GM15510 (cell line): Measurements from ENCODE around the gene HIBADH.

Experiments used
- POLR2A ChIP-seq: IDR thresholded peaks from 3 replicates; pipeline ENCODE4 v1.6.1; 2011; ENCODE audit warnings: borderline replicate concordance; ENCODE audit not compliant: insufficient read length; ENCODE audit errors: extremely low read depth

The HIBADH gene

DNA sequence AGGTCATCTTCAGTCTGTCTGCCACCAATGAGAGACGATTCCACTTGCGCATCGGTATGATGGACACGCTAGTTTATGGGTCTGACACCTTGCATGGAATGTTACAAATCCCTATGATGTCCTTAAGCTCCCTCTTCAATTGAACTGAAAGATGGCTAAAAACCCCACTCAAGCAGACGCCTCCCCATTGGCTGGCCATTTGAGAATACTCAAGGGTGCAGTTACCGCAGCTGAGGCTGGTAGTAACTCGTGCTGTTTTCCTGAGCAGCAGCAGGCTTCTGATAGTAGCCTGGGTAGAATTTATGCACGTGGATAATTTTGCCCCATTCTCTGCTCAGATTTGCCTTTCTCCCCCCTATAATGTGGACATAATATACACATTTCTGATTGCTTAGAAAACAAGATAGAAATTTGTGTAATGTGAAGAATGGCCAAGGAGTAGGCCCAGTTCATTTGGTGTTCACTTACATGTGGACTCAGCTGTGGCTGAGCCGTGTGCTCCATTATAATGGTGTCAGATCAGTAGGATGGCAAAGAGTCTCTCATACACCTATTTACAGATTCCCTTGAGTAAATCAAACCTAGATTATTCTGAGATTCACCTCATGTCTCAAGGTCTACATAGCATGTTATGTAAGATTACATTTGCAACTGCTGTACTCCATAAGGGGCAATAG, 142.8 kb downstream of the HIBADH start:
- TF ChIP-seq POLR2A = no peak

- no peak for TF ChIP-seq POLR2A
Measured at GRCh38 chr7:27518561-27519350, 143.9 kb downstream of the HIBADH start.

GRCh38 chr7:27516421-27516820, 146.3 kb downstream of the HIBADH start:
- no peak for TF ChIP-seq POLR2A

DNA sequence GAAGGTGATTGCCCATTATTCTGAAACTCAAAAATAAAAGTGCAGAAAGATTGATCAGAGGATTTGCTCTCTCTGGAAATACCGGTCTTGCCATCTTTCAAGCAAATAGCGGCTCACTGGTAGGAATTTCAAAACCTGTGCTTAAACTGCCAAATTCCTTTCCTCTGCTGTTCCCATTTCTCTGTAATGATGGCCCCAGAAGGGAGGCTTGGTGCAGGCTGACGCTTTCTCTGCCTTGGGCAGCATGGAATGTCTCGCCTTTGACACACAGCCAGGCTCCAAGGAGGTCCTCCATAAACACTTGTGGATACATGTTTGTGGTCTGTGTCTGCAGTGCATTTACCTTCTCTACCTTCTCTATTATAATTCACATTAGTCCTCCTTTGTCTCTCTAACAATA, 146.8 kb downstream of the HIBADH start:
- TF ChIP-seq POLR2A = no peak

DNA sequence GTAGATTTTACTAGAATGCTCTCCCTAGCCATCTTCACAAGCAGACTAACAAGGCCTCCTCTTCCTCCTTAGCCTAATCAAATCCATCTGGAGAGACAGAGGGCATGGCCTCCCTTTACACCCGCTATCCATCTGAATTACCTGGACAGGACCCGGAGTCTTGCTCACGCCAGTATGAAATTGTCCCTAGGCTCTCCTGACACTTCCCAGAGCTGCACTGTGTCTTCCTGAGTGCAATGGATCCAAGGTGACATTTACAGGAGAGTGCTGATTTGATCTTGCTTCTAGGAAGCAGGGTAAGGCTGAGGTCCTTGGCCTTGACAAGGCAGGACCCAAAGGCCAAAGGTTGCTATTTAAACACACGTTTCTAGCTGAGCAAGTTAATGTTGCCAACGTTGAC, 147.8 kb downstream of the HIBADH start:
- TF ChIP-seq POLR2A = no peak

- no peak for TF ChIP-seq POLR2A
Measured at GRCh38 chr7:27513885-27514284, 148.8 kb downstream of the HIBADH start.

- TF ChIP-seq POLR2A = no peak
Measured at GRCh38 chr7:27510541-27510940, 152.1 kb downstream of the HIBADH start.

GRCh38 chr7:27501001-27501400, 161.7 kb downstream of the HIBADH start:
- no peak for TF ChIP-seq POLR2A

DNA sequence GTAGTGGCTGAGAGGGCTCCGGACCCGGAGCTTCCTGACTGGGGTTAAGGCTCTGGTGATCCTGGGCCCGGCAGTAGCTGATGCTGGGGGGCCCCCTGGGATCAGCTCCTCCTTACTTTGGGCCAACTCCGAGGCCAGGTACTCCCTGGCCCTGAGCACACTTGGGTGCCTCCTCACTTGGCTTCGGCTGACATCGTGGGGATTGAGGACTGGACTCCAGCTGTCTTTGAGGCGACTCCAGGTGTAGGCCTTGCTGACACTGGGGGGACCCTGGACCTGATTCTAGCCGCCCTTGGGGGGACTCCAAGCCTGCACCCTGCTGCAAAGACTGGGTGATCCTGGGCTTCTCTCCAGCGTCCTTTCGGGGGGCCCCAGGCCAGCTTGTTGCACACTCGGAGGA, 170.5 kb downstream of the HIBADH start:
- TF ChIP-seq POLR2A = no peak

GRCh38 chr7:27491534-27491933, 171.1 kb downstream of the HIBADH start:
- TF ChIP-seq POLR2A = no peak

- no peak for TF ChIP-seq POLR2A
Measured at GRCh38 chr7:27487509-27487908, 175.2 kb downstream of the HIBADH start.

DNA sequence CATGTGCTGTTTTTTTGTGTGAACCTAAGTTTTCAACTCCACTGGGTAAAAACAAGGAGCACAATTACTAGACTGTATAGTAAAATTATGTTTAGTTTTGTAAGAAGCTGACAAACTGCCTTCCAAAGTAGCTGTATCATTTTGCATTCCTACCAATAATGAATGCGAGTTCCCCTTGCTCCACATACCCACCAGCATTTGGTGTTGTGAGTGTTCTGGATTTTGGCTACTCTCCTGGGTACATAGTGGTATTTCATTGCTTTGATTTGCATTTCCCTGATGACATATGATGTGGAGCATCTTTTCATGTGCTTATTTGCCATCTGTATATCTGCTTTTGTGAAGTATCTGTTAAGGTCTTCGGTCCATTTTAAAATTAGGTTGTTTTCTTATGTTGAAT, 178.2 kb downstream of the HIBADH start:
- no peak for TF ChIP-seq POLR2A

GRCh38 chr7:27482219-27482618, 180.5 kb downstream of the HIBADH start:
- TF ChIP-seq POLR2A = no peak

DNA sequence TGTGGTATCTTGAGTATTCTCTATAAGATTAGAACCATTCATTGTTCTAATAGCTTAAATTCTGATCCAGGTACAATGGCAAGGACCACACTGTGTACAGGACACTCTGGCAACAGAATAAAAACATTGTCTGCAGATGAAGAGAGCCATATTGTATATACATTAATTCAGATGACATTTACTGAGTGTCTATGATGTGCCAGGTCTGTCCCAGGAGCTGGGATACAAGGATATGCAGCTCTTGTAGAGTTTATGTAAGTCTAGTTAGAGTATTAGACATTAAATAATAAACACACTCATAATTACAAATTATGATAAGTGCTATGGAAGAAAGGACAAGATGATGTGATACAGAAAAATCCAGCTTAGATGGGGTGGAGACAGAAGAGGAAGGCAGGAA, 184.1 kb downstream of the HIBADH start:
- no peak for TF ChIP-seq POLR2A

GRCh38 chr7:27478084-27478483, 184.6 kb downstream of the HIBADH start:
- no peak for TF ChIP-seq POLR2A

DNA sequence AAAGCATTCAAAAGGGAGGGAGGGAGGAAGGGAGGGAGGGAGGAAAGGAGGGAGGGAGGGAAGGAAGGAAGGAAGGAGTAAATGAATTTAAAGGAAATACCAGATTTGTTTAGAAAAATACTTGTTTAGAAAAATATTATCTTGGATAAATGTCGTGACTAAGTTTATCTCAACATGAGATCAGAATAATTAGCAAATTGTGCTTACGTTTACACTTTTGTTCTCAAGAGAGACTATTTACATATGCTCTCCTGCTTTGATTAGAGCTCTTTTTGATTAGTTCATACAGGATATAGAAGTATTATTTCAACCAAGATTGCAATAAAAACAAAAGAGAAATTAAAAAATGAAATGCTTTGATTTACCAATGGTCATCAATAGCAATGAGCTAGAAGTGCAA, 186.2 kb downstream of the HIBADH start:
- no peak for TF ChIP-seq POLR2A
